Brain microvascular endothelial cell (primary cell): ENCODE results near the gene CALCR.

Source experiments
- DNase-seq: peaks from one replicate; pipeline ENCODE4 v3.0.0-alpha.2; 2020
- H3K27ac ChIP-seq: fragments of 250-450 bp; sonication (Bioruptor Pico); 2 replicates; pipeline ENCODE4 v1.5.1; 2020; ENCODE audit warnings: mild to moderate bottlenecking, moderate library complexity
- H3K27me3 ChIP-seq: fragments of 250-450 bp; sonication (Bioruptor Pico); replicated peaks from 2 replicates; pipeline ENCODE4 v1.5.1; 2020; ENCODE audit warnings: mild to moderate bottlenecking
- H3K36me3 ChIP-seq: fragments of 250-450 bp; sonication (Bioruptor Pico); replicated peaks from 2 replicates; pipeline ENCODE4 v1.5.1; 2020; ENCODE audit warnings: mild to moderate bottlenecking
- H3K4me3 ChIP-seq: 2 replicates; pipeline ENCODE4 v1.5.1; 2011; ENCODE audit warnings: low read depth, mild to moderate bottlenecking, control low read depth, low read length, moderate library complexity
- in situ Hi-C: cut with HindIII; loops from 2 replicates; pipeline ENCODE4 v1.10.0; 2017; ENCODE audit warnings: low sequenced_read_pairs, low pct_ligation_motif_present
- TF ChIP-seq, protein P1 (sequence below): IDR thresholded peaks from 2 replicates; pipeline ENCODE4 v1.5.1; 2011; ENCODE audit warnings: low read depth, mild to moderate bottlenecking, moderate library complexity, low read length, control low read depth, inconsistent platforms; ENCODE audit errors: missing control alignments

Gene CALCR

DNA sequence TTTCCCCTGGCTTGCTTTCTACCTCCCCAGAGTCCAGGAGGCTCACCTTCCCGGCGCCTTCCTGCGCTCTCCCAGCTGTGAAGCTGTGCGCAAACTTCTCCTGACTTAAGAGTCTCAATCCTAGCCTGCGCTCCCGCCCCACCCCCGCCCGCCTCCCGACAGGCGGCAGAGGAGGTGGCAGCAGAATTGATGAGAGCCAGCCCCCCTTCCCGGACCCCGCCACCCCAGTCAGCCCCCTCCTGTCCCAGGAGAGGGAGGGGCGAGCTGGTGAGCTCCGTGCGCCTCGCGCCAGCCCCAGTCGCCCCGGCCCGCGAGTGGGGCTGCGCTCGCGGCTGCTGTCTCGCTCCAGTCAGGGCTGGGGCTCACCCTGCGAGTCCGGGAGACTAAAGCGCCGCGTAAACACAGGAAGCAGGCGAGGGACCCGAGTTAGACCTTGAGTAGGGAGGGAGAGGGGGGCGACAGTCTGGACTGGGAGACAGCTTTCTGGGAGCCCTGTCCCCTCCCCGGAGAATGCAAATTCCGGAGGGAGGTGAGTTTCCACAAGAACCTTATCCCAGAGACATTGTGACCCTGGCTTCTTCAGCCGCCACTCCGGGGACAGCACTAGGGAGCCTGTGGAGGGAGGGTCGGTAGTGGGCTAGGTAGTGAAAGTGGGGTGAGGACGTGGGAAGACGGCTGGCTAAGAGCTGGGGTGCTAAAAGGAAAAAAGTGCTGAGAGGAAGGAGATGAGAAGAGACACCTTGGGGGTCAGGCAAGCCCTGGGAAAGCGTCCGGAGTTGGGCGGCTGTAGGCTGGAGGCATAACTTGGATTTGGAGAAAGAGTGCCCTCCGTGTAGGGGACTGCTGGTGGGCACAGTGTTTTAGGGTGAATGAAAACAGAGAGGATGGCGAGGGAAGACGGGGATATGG lies at the start of gene CALCR:
Gene CALCR, minus strand, starts transcription at position 79 of the 909 bp plus-strand sequence. CDS start 87,743 bp downstream, outside the sequence.
- TF ChIP-seq, protein P1, sequence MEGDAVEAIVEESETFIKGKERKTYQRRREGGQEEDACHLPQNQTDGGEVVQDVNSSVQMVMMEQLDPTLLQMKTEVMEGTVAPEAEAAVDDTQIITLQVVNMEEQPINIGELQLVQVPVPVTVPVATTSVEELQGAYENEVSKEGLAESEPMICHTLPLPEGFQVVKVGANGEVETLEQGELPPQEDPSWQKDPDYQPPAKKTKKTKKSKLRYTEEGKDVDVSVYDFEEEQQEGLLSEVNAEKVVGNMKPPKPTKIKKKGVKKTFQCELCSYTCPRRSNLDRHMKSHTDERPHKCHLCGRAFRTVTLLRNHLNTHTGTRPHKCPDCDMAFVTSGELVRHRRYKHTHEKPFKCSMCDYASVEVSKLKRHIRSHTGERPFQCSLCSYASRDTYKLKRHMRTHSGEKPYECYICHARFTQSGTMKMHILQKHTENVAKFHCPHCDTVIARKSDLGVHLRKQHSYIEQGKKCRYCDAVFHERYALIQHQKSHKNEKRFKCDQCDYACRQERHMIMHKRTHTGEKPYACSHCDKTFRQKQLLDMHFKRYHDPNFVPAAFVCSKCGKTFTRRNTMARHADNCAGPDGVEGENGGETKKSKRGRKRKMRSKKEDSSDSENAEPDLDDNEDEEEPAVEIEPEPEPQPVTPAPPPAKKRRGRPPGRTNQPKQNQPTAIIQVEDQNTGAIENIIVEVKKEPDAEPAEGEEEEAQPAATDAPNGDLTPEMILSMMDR, result no peak
- in situ Hi-C loops, result no loop called here
- DNase-seq, result no peak
- H3K27me3 ChIP-seq, result peaks cover 65% of the 10 kb centered on the region
- peak within 1 kb of the TSS; percentile 21 for H3K4me3 ChIP-seq
- H3K36me3 ChIP-seq, result no peaks in the 10 kb centered on the region
- no peak within 1 kb of the TSS for H3K27ac ChIP-seq

DNA sequence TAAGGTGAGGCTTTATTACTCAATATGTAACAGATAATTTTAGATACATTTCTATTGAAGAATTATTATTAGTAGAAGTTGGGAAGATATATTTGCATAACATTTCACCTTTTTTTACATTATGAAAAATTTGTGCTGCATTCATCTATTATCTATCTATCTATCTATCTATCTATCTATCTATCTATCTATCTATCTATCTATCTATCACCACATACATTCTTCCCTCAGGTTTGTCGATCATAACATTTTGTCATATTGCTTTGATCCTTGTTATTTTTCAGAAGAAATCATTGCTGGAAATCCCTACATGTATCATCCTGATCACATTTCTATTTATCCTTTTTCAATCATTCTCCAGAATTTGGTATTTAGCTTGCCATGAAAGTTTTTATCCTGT lies 49.3 kb upstream of the CALCR start:
- no peak overlapping the region for H3K27ac ChIP-seq
- no peak for DNase-seq
- H3K4me3 ChIP-seq, result no peak overlapping the region
- in situ Hi-C loops, result no loop called here
- no peaks in the 10 kb centered on the region for H3K36me3 ChIP-seq
- H3K27me3 ChIP-seq, result no peaks in the 10 kb centered on the region
- TF ChIP-seq, protein P1, result no peak

DNA sequence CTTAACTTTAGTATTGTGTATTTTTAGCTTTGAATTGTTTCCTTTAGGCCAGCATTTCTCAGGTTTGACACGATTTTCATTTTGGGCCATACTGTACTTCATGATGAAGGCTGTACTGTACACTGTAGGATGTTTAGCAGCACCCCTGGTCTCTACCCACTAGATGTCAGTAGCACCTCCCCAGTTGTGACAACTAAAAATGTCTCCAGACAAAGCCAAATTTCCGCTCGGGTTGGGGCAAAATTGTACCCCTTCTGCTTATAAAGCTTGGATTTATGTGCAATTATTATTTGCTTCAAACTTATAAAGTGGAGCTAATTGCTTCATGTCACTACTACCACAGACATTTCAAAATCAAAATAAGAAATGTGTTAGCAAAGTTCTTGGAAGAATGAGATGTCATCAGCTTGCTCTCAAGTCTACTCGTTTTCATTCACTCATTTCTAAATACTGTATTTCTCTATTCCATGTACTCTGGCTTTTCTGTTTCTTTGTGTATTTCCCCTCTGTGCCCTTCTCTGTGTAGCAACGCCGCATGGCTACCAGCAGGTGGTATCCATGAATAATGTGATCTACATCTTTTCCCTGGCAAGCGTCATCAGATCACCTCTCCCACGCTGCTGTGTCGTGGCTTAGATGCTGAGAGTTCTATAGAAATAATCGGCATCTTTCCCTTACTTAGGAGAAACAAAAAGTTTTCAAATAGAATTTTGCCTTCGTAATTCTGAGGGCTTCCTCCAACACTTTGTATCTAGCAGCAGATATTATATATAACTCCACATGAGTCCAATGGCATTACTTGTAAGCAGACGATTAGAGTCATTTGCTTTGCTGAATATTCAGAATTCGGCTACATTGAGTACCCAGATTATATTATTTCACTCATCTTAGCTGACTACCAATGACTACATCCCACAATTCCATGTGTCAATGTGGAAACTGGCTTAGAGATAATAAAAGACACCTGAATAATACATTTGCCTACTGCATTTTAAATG lies 47.8 kb upstream of the CALCR start:
- H3K27ac ChIP-seq, result no peak overlapping the region
- H3K27me3 ChIP-seq, result no peaks in the 10 kb centered on the region
- TF ChIP-seq, protein P1, result peak; percentile 75
- no peaks in the 10 kb centered on the region for H3K36me3 ChIP-seq
- H3K4me3 ChIP-seq, result no peak overlapping the region
- DNase-seq, result peak; percentile 37
- in situ Hi-C loops, result no loop called here

DNA sequence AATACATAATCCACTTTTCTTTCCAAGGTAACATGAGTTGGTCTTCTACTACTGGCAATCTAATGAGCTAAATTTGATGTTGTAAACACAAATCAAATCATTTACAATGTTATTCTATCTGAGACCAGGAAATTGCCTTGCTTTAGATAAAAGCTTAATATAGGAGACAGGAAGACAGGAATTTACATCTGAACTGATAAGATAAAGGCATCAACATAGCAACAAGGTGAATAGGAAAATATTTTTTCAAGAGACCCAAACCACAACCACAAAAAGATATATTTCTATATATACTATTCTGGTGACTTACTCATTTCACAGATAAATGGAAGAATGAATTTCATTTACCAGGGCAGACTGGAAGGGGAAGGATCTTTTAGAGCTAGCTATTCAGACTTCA lies 46.3 kb upstream of the CALCR start:
- in situ Hi-C loops, result no loop called here
- H3K27me3 ChIP-seq, result no peaks in the 10 kb centered on the region
- no peak overlapping the region for H3K27ac ChIP-seq
- TF ChIP-seq, protein P1, result no peak
- no peak overlapping the region for H3K4me3 ChIP-seq
- no peaks in the 10 kb centered on the region for H3K36me3 ChIP-seq
- DNase-seq, result no peak

DNA sequence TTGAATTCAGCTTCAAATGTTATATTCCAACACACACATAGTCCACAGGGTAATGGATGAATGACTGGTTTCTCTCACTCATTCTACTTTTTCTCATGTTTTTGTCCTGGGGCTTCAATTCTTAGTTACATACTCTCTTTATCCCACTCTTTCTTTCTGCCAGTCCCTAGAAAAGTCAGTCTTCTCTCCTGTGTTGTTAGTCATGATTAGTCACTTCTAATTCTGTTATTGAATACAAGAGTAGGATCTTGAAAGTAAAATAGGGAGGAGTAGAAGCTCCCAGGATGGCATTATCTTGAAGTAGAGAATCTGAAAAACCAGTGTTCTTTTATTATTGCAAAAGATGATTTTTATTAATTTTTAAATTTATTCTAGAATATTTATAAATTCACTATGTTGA lies 45.5 kb upstream of the CALCR start:
- Histone ChIP-seq H3K27me3 (no peaks in the 10 kb centered on the region), H3K4me3 (no peak overlapping the region), H3K36me3 (no peaks in the 10 kb centered on the region), H3K27ac (no peak overlapping the region)
- TF ChIP-seq, protein P1, result no peak
- in situ Hi-C loops, result no loop called here
- DNase-seq, result no peak
